Peyer's patch (tissue), 4 donors: ENCODE measurements around the gene METRNL. TPM values are rescaled to one million over a fixed set of nuclear protein-coding genes. Genes with fewer than 3 reads are reported as not detected.
A peak's percentile ranks its signal among the peaks of the same experiment; 100 is the strongest.
"Not testable (repeated sequence)": the region's sequence is repeated elsewhere in the genome, so short reads cannot be mapped to it uniquely, and the experiment has no call there.

Experiments
- DNase-seq, 3 donors: peaks; one replicate each; pipeline ENCODE4 v3.0.0-alpha.2; 2017 to 2019
- H3K27ac ChIP-seq, 4 donors: fragments of 200-600 bp; sonication (generic); one replicate each; pipeline ENCODE4 v1.5.1; 2016 to 2019
- H3K27me3 ChIP-seq, 2 donors: fragments of 200-600 bp; sonication (generic); one replicate each; pipeline ENCODE4 v1.5.1; 2019
- H3K36me3 ChIP-seq, 3 donors: fragments of 200-600 bp; sonication (generic); one replicate each; pipeline ENCODE4 v1.5.1; 2016 to 2019
- H3K4me1 ChIP-seq, 4 donors: fragments of 200-600 bp; sonication (generic); one replicate each; pipeline ENCODE4 v1.5.1; 2016 to 2019
- H3K4me3 ChIP-seq, 4 donors: fragments of 200-600 bp; sonication (generic); 1 replicate in 3 of 4; 2 replicates in 1 of 4; pipeline ENCODE4 v1.5.1; 2016 to 2019; ENCODE audit warnings: mild to moderate bottlenecking in 1 of 4
- H3K9me3 ChIP-seq, 4 donors: fragments of 200-600 bp; sonication (generic); one replicate each; pipeline ENCODE4 v1.5.1; 2016 to 2019; ENCODE audit warnings: mild to moderate bottlenecking in 1 of 4
- POLR2A ChIP-seq, 2 donors: fragments of 450-650 bp; IDR thresholded peaks; one replicate each; pipeline ENCODE4 v1.5.1; 2017; ENCODE audit warnings: antibody characterized with exemption in 2 of 2, mild to moderate bottlenecking in 2 of 2, moderate library complexity in 2 of 2
- total RNA-seq, 4 donors: library from RNA; depleted of rRNA; stranded (reverse); fragments of >200 nt; gene quantifications; one replicate each; pipeline ENCODE4 v1.1.0, GENCODE V29; 2016
- TF ChIP-seq, protein P1 (sequence below), 6 experiments: fragments of 450-650 bp in 4 of 6; fragments of 200-600 bp in 2 of 6; sonication (generic) in 1 of 6; IDR thresholded peaks; one replicate each; pipeline ENCODE4 v1.5.1; 2017 to 2019; ENCODE audit warnings: antibody characterized with exemption in 6 of 6, mild to moderate bottlenecking in 3 of 6, moderate library complexity in 1 of 6

Gene METRNL
- total RNA-seq, 4 donors from 2014 or later = 73.4 to 170 (median 117) TPM

- peak in 1 of 3 donors; percentile 43 for DNase-seq
- H3K4me3 ChIP-seq = no peak overlapping the region
- H3K4me1 ChIP-seq = peaks cover 0 to 16% (median 7%) of the 10 kb centered on the region in 4 donors
- no peaks in the 10 kb centered on the region for H3K9me3 ChIP-seq
- H3K27me3 ChIP-seq = no peaks in the 10 kb centered on the region
- H3K27ac ChIP-seq = peak overlapping the region in 3 of 4 donors; percentile 7 to 29 (median 16)
- TF ChIP-seq, protein P1, sequence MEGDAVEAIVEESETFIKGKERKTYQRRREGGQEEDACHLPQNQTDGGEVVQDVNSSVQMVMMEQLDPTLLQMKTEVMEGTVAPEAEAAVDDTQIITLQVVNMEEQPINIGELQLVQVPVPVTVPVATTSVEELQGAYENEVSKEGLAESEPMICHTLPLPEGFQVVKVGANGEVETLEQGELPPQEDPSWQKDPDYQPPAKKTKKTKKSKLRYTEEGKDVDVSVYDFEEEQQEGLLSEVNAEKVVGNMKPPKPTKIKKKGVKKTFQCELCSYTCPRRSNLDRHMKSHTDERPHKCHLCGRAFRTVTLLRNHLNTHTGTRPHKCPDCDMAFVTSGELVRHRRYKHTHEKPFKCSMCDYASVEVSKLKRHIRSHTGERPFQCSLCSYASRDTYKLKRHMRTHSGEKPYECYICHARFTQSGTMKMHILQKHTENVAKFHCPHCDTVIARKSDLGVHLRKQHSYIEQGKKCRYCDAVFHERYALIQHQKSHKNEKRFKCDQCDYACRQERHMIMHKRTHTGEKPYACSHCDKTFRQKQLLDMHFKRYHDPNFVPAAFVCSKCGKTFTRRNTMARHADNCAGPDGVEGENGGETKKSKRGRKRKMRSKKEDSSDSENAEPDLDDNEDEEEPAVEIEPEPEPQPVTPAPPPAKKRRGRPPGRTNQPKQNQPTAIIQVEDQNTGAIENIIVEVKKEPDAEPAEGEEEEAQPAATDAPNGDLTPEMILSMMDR (IDR thresholded peaks at IDR 0.05) = no peak
- H3K36me3 ChIP-seq = no peaks in the 10 kb centered on the region
Observed at GRCh38 chr17:83054518-83055125, 24.8 kb upstream of the METRNL start.

- DNase-seq, H3K4me3 ChIP-seq, H3K36me3 ChIP-seq, H3K27me3 ChIP-seq, H3K9me3 ChIP-seq, H3K27ac ChIP-seq: not testable (repeated sequence)
- H3K4me1 ChIP-seq = peaks cover 0 to 16% (median 7%) of the 10 kb centered on the region in 4 donors
Observed at GRCh38 chr17:83055176-83055575, 24.2 kb upstream of the METRNL start.

- no peaks in the 10 kb centered on the region for H3K27me3 ChIP-seq
- peak in 1 of 3 donors; percentile 37 for DNase-seq
- TF ChIP-seq, protein P1 (IDR thresholded peaks at IDR 0.05) = no peak
- TF ChIP-seq POLR2A (IDR thresholded peaks at IDR 0.05) = no peak
- H3K4me3 ChIP-seq = no peak overlapping the region
- H3K9me3 ChIP-seq = no peaks in the 10 kb centered on the region
- H3K27ac ChIP-seq = no peak overlapping the region
- H3K36me3 ChIP-seq = no peaks in the 10 kb centered on the region
- peaks cover 0 to 12% (median 4%) of the 10 kb centered on the region in 4 donors for H3K4me1 ChIP-seq
Observed at GRCh38 chr17:83055911-83056582, 23.4 kb upstream of the METRNL start.

DNA sequence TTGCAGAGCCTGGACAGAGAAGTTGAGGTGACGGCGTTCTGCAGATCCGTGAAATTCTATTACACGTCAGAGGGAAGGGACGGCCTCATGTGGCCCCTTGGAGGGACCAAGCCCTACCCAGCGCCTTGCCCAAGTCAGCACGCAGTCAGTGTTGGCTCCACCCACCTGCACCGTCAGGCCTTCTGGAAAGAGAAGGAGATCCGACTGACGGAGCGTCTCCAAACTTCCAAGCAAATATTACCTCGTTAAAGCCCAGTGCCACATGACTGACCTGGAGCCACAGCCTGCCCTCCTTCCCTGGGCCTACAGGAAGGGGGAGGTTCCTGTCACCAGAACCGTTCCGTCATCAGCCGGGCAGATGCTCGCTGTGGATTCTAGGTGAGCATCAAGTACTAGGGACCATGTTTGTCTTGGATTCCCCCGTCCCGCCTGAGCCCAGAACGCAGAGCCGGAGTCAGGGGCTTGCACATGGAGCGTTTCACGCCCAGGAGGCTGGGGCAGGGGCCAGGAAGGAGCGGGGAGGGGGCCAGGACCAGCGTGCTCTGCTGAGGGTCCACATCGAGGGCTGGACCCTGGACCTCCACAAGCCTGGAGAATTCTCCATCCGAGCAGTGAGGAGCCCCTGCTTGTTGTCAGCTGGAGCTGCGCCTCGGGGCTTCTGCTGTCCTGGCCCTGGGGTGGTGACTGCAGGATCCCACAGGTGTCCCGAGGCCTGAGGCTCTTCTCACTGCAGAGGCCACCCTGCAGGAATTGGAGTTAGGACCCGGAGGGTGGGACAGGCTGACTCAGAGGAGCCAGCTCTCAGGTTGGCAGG is 22.6 kb upstream of the METRNL start:
- peaks cover 0 to 9% (median 4%) of the 10 kb centered on the region in 4 donors for H3K4me1 ChIP-seq
- no peak overlapping the region for H3K4me3 ChIP-seq
- DNase-seq = peak in 1 of 3 donors; percentile 38
- no peaks in the 10 kb centered on the region for H3K27me3 ChIP-seq
- TF ChIP-seq, protein P1 (IDR thresholded peaks at IDR 0.05) = no peak
- TF ChIP-seq POLR2A (IDR thresholded peaks at IDR 0.05) = no peak
- no peaks in the 10 kb centered on the region for H3K36me3 ChIP-seq
- H3K27ac ChIP-seq = no peak overlapping the region
- no peaks in the 10 kb centered on the region for H3K9me3 ChIP-seq

DNA sequence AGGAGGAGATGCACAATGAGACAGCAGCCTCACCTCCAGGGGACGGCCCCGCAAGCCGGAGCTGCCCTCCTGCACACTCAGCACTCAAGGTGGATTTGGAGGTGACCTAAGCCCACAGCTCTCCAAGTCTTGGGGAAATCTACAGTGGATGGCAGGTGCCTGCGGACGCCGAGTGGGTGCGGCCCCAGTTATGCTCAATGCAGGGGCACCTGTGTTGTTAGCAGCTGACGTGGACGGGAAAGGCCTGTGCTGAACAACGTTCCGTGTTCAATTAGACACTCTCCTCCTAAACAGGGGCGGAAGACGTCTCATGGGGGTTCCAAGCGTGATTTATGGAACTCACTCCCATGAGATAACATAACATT is 22.0 kb upstream of the METRNL start:
- DNase-seq = peak in 2 of 3 donors; percentile 23 to 36
- peaks cover 0 to 5% (median 0%) of the 10 kb centered on the region in 4 donors for H3K4me1 ChIP-seq
- no peak overlapping the region for H3K4me3 ChIP-seq
- no peaks in the 10 kb centered on the region for H3K9me3 ChIP-seq
- TF ChIP-seq, protein P1 (IDR thresholded peaks at IDR 0.05) = no peak
- H3K27ac ChIP-seq = no peak overlapping the region
- H3K36me3 ChIP-seq = no peaks in the 10 kb centered on the region
- H3K27me3 ChIP-seq = no peaks in the 10 kb centered on the region

GRCh38 chr17:83057793-83058265 is 21.6 kb upstream of the METRNL start:
- peak in 2 of 3 donors; percentile 31 to 39 for DNase-seq
- Histone ChIP-seq H3K4me3 (no peak overlapping the region), H3K36me3 (no peaks in the 10 kb centered on the region), H3K4me1 (peaks cover 0 to 4% (median 0%) of the 10 kb centered on the region in 4 donors), H3K27me3 (no peaks in the 10 kb centered on the region), H3K27ac (no peak overlapping the region), H3K9me3 (no peaks in the 10 kb centered on the region)
- TF ChIP-seq POLR2A (IDR thresholded peaks at IDR 0.05) = no peak
- TF ChIP-seq, protein P1 (IDR thresholded peaks at IDR 0.05) = no peak
